ENCODE measurements around the gene TMEM38B.
"Not testable (repeated sequence)": the region's sequence is repeated elsewhere in the genome, so short reads cannot be mapped to it uniquely, and the experiment has no call there.

The TMEM38B gene

DNA sequence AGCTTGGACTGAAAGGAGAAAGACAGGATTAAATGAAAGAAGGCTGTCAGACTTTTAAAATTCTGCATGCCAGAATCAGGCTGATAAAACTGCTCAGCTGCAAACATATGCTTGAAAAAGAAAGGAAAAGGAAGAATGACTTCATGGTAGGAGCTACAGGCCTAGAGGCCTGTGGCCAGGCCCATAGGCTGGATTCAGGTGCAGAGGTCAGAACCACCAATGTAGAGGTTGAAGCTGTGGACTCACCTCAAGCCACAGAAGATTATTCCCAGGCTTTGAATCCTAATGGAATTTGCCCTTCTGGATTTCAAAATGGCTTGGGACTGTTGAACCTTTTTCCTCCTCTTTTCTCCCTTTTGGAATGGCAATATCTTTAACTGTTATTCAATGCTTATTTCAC lies 47.7 kb downstream of the TMEM38B start:
- H3K27me3 ChIP-seq: no peaks in the 10 kb centered on the region
- no peak overlapping the region for H3K4me3 ChIP-seq (ENCODE audit: low read depth in 1 of 2, low read length in 1 of 2)
- no peak for TF ChIP-seq CTCF (IDR thresholded peaks at IDR 0.05)
- H3K36me3 ChIP-seq: no peaks in the 10 kb centered on the region
- H3K27ac ChIP-seq: no peak overlapping the region
- no peaks in the 10 kb centered on the region for H3K4me1 ChIP-seq (ENCODE audit: control insufficient read depth in 1 of 2, insufficient read depth in 1 of 2, low read depth in 1 of 2, low read length in 1 of 2)
- H3K9me3 ChIP-seq: no peaks in the 10 kb centered on the region

DNA sequence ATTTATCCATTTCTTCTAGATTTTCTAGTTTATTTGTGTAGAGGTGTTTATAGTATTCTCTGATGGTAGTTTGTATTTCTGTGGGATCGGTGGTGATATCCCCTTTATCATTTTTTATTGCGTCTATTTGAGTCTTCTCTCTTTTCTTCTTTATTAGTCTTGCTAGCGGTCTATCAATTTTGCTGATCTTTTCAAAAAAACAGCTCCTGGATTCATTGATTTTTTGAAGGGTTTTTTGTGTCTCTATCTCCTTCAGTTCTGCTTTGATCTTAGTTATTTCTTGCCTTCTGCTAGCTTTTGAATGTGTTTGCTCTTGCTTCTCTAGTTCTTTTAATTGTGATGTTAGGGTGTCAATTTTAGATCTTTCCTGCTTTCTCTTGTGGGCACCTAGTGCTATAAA lies 53.0 kb downstream of the TMEM38B start:
- not testable (repeated sequence) for H3K27ac ChIP-seq; H3K27me3 ChIP-seq; H3K4me3 ChIP-seq (ENCODE audit: low read depth in 1 of 2, low read length in 1 of 2); H3K9me3 ChIP-seq; H3K4me1 ChIP-seq (ENCODE audit: control insufficient read depth in 1 of 2, insufficient read depth in 1 of 2, low read depth in 1 of 2, low read length in 1 of 2)
- peaks cover 16% of the 10 kb centered on the region for H3K36me3 ChIP-seq

DNA sequence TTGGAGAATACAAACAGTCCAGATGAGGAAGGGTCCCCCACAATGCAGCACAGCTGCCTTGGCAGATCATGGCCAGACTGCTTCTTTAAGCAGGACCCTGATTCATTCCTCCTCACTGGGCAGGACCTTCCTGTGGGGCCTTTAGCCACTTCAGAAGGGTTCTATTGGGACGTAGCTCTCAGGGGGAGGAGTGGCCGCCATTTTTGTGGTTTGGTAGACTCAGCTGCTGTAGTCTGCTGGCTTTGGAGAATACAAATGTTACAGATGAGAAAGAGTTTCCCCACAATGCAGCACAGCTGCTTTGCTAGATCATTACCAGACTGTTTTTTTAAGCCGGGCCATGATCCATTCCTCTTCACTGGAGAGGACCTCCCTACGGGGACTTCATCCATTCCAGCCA lies 57.4 kb downstream of the TMEM38B start:
- no peak overlapping the region for H3K4me3 ChIP-seq (ENCODE audit: low read depth in 1 of 2, low read length in 1 of 2)
- H3K27ac ChIP-seq: no peak overlapping the region
- TF ChIP-seq CTCF (IDR thresholded peaks at IDR 0.05): no peak
- no peaks in the 10 kb centered on the region for H3K4me1 ChIP-seq (ENCODE audit: control insufficient read depth in 1 of 2, insufficient read depth in 1 of 2, low read depth in 1 of 2, low read length in 1 of 2)
- peaks cover 9% of the 10 kb centered on the region for H3K9me3 ChIP-seq
- peaks cover 16% of the 10 kb centered on the region for H3K36me3 ChIP-seq
- no peaks in the 10 kb centered on the region for H3K27me3 ChIP-seq

GRCh38 chr9:105757496-105758251 lies 63.3 kb downstream of the TMEM38B start:
- TF ChIP-seq CTCF (IDR thresholded peaks at IDR 0.05): no peak
- Histone ChIP-seq H3K36me3 (no peaks in the 10 kb centered on the region), H3K27me3 (no peaks in the 10 kb centered on the region), H3K27ac (no peak overlapping the region), H3K4me3 (ENCODE audit: low read depth in 1 of 2, low read length in 1 of 2) (no peak overlapping the region), H3K9me3 (peaks cover 8% of the 10 kb centered on the region), H3K4me1 (ENCODE audit: control insufficient read depth in 1 of 2, insufficient read depth in 1 of 2, low read depth in 1 of 2, low read length in 1 of 2) (no peaks in the 10 kb centered on the region)

DNA sequence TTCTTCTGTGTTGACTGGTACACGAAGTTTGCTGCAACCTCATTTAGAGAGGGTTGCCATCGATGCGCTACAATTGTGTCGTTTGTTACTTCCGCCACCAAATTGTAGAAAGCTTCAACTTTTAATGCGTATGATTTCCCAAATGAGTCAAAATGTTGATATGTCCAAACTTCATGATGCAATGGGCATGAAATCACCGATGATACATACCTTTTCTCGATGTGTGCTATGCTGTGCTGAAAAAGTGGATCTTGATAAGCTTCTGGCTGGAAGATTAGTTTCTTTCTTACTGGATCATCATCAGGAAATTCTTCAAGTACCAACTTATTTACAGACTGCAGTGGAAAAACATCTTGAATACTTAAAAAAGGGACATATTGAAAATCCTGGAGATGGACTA lies 65.7 kb downstream of the TMEM38B start:
- Histone ChIP-seq H3K27ac (no peak overlapping the region), H3K4me1 (ENCODE audit: control insufficient read depth in 1 of 2, insufficient read depth in 1 of 2, low read depth in 1 of 2, low read length in 1 of 2) (no peaks in the 10 kb centered on the region), H3K36me3 (no peaks in the 10 kb centered on the region), H3K4me3 (ENCODE audit: low read depth in 1 of 2, low read length in 1 of 2) (no peak overlapping the region), H3K9me3 (peaks cover 8% of the 10 kb centered on the region), H3K27me3 (no peaks in the 10 kb centered on the region)
- no peak for TF ChIP-seq CTCF (IDR thresholded peaks at IDR 0.05)

- H3K4me1 ChIP-seq (ENCODE audit: control insufficient read depth in 1 of 2, insufficient read depth in 1 of 2, low read depth in 1 of 2, low read length in 1 of 2); H3K27ac ChIP-seq; H3K4me3 ChIP-seq (ENCODE audit: low read depth in 1 of 2, low read length in 1 of 2); H3K36me3 ChIP-seq; H3K27me3 ChIP-seq; H3K9me3 ChIP-seq: not testable (repeated sequence)
Observed at GRCh38 chr9:105782561-105783494, 88.5 kb downstream of the TMEM38B start.

DNA sequence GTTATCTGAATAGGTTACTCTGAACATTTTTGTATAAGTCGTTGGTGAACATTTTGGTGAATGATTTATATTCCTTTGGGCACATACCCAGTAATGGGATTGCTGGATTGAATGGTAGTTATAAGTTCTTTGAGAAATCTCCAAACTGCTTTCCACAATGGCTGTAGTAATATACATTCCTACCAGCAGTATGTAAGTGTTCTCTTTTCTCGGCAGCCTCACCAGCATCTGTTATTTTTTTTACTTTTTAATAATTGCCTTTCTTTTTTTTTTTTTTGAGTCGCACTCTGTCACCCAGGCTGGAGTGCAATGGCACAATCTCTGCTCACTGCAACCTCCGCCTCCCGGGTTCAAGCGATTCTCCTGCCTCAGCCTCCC lies 89.1 kb downstream of the TMEM38B start:
- not testable (repeated sequence) for H3K36me3 ChIP-seq; H3K27me3 ChIP-seq; H3K9me3 ChIP-seq; H3K4me3 ChIP-seq (ENCODE audit: low read depth in 1 of 2, low read length in 1 of 2); H3K27ac ChIP-seq; H3K4me1 ChIP-seq (ENCODE audit: control insufficient read depth in 1 of 2, insufficient read depth in 1 of 2, low read depth in 1 of 2, low read length in 1 of 2)

DNA sequence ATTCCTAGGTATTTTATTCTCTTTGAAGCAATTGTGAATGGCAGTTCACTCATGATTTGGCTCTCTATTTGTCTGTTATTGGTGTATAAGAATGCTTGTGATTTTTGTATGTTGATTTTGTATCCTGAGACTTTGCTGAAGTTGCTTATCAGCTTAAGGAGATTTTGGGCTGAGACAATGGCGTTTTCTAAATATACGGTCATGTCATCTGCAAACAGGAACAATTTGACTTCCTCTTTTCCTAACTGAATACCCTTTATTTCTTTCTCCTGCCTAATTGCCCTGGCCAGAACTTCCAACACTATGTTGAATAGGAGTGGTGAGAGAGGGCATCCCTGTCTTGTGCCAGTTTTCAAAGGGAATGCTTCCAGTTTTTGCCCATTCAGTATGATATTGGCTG lies 92.5 kb downstream of the TMEM38B start:
- not testable (repeated sequence) for H3K27me3 ChIP-seq; H3K27ac ChIP-seq; H3K36me3 ChIP-seq; H3K9me3 ChIP-seq; H3K4me3 ChIP-seq (ENCODE audit: low read depth in 1 of 2, low read length in 1 of 2); H3K4me1 ChIP-seq (ENCODE audit: control insufficient read depth in 1 of 2, insufficient read depth in 1 of 2, low read depth in 1 of 2, low read length in 1 of 2)
